ENCODE measurements around the gene EHBP1.

GRCh38 chr2:62971936-62972335, 266.4 kb downstream of the EHBP1 start:
- TF ChIP-seq YY1 (IDR thresholded peaks at IDR 0.05; ENCODE audit: insufficient read depth, insufficient read length) = no peak
- no peak for TF ChIP-seq ZNF274 (IDR thresholded peaks at IDR 0.05; ENCODE audit: low read depth, low read length)
- TF ChIP-seq SUZ12 (IDR thresholded peaks at IDR 0.05; ENCODE audit: extremely low read depth, insufficient read depth, insufficient read length) = no peak
